Measurements from ENCODE around the gene TRAPPC3L.

- TF ChIP-seq RXRA (CRISPR knock-in tag; IDR thresholded peaks at IDR 0.05) (no peak), ZZZ3 (CRISPR knock-in tag; IDR thresholded peaks at IDR 0.05; ENCODE audit: borderline replicate concordance) (no peak), NCOA1 (CRISPR knock-in tag; IDR thresholded peaks at IDR 0.05) (no peak), BRCA1 (CRISPR knock-in tag; IDR thresholded peaks at IDR 0.05) (no peak), SRF (IDR thresholded peaks at IDR 0.05; ENCODE audit: low read depth, low read length) (no peak), MXI1 (IDR thresholded peaks at IDR 0.05; ENCODE audit: borderline replicate concordance, low read depth, low read length) (no peak), RFX5 (IDR thresholded peaks at IDR 0.05; ENCODE audit: low read depth, low read length) (no peak), MAX (IDR thresholded peaks at IDR 0.05) (no peak), CREM (IDR thresholded peaks at IDR 0.05) (no peak), CREM (CRISPR knock-in tag; IDR thresholded peaks at IDR 0.05) (no peak), FOXJ3 (CRISPR knock-in tag; IDR thresholded peaks at IDR 0.05; ENCODE audit: borderline replicate concordance) (no peak), ZFX (CRISPR knock-in tag; IDR thresholded peaks at IDR 0.05; ENCODE audit: low read depth) (no peak), POLR2A (IDR thresholded peaks at IDR 0.05; ENCODE audit: insufficient read depth in 1 of 2, low read depth in 2 of 2, low read length in 2 of 2) (no peak), JUN (CRISPR knock-in tag; IDR thresholded peaks at IDR 0.05) (no peak), MAZ (IDR thresholded peaks at IDR 0.05; ENCODE audit: borderline replicate concordance, low read depth, low read length) (no peak), MAZ (CRISPR knock-in tag; IDR thresholded peaks at IDR 0.05; ENCODE audit: low read depth) (no peak)
These were observed 31.4 kb downstream of the TRAPPC3L start for GRCh38 chr6:116514111-116514510.

Data from HepG2 (cell line).